HPDE6-E6E7 (cell line): ENCODE measurements around the gene PINLYP.
"Not testable (repeated sequence)": the region's sequence is repeated elsewhere in the genome, so short reads cannot be mapped to it uniquely, and the experiment has no call there.

Experiments
- DNase-seq: peaks from one replicate; pipeline ENCODE4 v3.0.0; 2011; ENCODE audit warnings: missing footprints; ENCODE audit errors: extremely low spot score

PINLYP gene

GRCh38 chr19:43581467-43581866 is 5.9 kb downstream of the PINLYP start:
- no peak for DNase-seq

- DNase-seq: no peak
Observed at GRCh38 chr19:43582495-43582894, 6.9 kb downstream of the PINLYP start.

- no peak for DNase-seq
Observed at GRCh38 chr19:43584484-43584883, 8.9 kb downstream of the PINLYP start.

DNA sequence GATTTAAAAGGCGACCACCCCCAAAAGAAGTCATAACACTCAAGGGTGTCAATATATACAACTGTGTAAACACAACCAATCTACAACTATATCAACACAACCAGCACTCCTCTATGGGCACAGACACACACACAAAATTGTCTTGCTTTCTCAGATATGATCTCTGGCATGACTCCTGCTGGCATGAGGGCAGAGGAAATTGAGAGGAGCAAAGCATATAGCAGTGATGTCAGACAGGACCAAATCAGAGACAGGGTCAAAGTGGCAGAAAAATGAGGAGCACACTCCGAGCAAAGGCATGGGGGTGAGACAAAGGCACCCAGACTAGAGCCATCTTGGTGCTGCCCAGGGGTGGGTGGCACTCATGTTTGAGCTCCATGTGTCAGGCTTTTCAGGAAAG is 10.7 kb downstream of the PINLYP start:
- DNase-seq: no peak

GRCh38 chr19:43587029-43587428 is 11.4 kb downstream of the PINLYP start:
- DNase-seq: not testable (repeated sequence)

DNA sequence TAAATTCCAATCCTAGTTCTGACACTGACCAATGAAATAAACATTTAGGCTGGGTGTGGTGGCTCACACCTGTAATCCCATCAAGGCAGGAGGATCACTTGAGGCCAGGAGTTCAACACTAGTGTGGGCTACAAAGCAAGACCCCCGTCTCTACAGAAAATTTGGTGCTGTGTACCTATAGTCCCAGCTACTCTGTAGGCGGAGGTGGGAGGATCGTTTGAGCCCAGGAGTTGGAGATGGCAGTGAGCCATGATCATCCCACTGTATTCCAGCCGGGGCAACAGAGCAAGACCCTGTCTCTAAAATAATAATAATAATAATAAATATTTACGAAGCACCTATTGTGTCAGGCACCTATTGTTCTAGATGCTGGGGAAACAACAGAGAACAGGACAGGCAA is 13.7 kb downstream of the PINLYP start:
- no peak for DNase-seq

DNA sequence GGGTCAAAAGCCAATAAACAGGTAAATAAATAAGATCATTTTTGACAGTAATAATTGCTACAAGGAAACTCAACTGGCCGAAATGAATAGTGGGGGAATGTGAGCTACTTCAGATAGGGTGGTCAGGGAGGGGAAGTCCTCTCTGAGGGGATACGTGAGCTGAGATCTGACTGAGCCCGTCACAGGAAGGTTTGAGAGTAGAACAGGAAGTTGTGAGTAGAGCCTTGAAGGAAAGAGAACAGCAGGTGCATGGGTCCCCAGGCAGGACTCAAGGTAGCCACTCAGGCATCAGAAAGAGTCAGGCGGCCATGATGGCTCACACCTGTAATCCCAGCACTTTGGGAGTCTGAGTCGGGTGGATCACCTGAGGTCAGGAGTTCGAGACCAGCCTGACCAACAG is 14.1 kb downstream of the PINLYP start:
- DNase-seq: no peak

DNA sequence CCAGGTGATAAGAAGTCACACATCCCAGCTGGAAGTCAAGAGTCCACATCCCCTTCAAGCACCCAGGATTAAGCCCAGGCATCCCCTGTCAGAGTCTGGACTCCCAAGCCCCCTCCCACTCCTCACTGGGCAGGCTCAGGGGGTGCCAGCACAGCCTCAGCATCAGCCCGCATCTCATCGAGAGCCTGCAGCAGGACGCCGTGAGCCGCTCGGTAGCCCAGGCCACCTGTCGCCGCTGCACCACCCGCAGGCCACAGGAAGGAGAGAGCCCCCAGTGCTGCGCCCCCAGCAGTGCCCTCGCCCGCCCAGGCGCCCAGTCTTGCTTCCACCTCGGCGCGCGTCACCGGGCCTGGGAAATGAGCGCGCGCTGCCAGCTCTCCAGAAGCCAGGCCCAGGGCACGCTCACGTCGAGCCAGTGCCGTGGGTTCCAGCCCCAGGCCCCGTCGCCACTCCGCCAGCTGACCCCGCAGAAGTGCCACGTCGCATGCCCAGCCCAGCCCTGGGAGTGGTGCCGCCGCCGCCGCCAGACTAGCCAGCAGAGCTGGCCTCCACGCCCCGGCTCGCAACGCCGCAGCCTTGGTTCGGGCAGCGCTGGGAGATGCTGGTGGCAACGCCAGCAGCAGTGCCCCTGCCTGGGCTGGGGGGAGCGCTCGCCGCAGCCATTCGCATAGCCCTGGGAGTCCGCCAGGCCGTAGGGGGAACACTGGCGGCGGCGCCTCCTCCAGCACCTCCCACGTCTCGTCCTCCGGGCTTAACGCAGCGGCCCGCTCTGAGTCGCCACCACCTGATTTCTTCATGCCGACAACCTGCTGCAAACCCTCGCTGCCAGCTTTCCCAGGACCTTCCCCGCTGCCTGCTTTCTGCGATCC is 16.5 kb downstream of the PINLYP start:
- no peak for DNase-seq

GRCh38 chr19:43592800-43593350 is 17.3 kb downstream of the PINLYP start:
- DNase-seq: no peak

GRCh38 chr19:43594081-43594697 is 18.6 kb downstream of the PINLYP start:
- DNase-seq: no peak

DNA sequence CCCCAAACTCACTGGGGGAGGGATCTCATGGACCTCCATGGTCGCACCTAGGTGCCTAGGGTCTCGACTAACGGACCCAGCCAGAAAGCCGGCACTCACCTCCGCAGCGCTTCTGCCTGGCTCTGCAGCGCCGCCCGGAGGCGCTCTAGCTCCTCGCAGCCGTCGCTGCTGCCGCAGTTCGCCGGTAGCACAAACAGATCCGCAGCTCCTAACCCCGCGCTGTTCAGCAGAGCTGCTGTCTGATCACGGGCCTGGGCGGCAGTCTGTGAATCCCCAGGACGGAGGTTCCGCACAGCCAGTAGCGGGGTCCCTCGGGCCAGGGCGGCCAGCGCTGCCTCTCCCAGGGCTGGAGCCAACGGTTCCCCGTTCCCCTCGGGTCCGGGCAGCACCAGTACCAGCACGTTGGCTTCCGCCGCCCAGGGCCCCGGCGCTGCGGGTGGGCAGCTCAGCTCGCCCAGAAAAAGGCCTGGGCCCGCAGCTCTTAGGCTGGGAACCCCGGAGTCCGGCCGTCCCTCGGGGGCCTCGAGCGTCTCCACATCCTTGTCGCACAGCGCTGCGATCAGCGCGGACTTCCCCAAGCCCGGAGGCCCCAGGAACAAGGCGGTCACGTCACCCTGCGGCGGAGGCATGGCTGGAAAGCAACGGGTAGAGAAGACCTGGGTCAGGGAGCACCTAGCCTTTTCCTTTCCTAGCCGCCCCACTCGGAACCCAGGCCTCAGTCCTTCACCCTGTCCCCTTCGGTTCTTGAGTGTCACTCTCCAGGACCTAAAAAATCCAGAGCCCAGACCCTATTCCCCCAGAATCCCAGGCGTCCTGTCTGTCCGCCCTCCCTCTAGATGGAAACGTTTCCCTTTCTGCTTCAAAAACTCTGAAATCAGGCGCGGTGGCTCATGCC is 19.4 kb downstream of the PINLYP start:
- DNase-seq: peak; percentile 54

DNA sequence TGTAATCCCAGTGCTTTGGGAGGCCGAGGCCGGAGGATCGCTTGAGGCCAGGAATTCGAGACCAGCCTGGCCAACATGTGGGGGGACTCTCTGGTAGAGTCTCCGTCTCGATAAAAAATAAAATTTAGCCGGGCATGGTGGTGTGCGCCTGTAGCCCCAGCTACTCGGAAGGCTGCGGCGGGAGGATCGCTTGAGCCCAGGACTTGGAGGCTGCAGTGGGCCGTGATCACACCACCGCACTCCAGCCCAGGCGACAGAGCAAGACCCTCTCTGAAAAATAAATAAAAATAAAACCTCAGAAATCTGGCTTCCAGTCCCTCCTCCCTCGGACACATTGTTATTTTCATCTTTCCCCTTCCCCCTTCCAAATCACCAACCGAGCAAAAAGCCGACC is 20.0 kb downstream of the PINLYP start:
- no peak for DNase-seq

- DNase-seq: peak; percentile 98
Observed at GRCh38 chr19:43595999-43596841, 20.6 kb downstream of the PINLYP start, which contains the start of the genes IRGQ and ZNF576. Gene IRGQ, minus strand, starts transcription at chr19:43596134. Its CDS starts 796 bp downstream, at chr19:43595338. Gene ZNF576, plus strand, starts transcription at chr19:43596595. Its CDS starts 514 bp downstream, at chr19:43597109.

GRCh38 chr19:43596842-43597461 is 21.4 kb downstream of the PINLYP start:
- no peak for DNase-seq

- no peak for DNase-seq
Observed at GRCh38 chr19:43597876-43598275, 22.3 kb downstream of the PINLYP start.

DNA sequence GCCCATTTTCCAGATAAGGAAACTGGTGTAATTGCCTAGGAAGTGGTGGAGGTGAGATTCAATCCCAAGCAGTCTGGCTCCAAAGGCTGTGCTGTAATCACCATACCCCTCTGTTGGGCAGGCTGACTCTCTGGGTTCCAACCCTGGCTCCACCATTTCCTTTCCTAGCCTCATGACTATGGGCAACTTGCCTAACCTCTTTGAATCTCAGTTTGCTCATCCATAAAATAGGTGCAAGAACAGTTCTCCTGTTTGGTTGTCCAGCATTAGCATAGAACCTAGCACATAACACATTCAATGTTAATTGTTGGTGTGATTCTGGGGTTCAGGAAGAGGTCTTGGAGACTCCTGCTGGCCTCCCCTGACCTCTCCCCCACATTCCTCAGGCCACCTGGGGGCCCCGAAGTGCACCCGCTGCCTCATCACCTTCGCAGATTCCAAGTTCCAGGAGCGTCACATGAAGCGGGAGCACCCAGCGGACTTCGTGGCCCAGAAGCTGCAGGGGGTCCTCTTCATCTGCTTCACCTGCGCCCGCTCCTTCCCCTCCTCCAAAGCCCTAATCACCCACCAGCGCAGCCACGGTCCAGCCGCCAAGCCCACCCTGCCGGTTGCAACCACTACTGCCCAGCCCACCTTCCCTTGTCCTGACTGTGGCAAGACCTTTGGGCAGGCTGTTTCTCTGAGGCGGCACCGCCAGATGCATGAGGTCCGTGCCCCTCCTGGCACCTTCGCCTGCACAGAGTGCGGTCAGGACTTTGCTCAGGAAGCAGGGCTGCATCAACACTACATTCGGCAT is 23.0 kb downstream of the PINLYP start:
- DNase-seq: no peak

DNA sequence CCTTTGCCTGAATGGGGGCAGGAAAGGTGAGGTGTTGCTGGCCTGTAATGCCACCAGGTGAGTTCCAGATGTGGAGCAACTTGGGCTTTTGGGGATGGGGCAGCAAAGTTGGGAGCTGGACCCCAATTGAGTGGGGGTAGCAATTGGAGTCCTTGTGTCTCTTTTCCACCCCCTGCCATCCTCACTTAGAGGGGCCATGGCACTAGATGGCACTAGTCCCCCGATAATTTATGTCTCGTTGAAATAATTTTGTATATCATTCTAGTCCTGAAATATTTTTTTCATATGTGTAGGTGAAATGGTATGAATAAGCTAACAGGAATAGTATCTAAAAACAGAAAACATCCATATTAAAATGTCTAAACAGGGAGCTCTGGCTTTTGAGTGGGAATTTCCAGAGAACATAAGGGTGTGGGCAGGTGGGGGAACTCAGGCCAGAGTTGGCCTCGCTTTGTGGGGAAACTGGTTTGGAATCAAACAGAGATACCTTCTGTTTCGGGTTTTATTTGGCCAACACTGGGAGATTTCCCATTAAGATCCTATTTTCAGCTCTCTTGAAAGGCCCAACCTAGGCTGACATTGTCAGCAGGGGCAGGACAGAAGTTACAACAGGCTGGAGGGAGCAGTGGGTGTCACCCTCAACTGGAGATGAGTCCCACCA is 24.2 kb downstream of the PINLYP start:
- no peak for DNase-seq

DNA sequence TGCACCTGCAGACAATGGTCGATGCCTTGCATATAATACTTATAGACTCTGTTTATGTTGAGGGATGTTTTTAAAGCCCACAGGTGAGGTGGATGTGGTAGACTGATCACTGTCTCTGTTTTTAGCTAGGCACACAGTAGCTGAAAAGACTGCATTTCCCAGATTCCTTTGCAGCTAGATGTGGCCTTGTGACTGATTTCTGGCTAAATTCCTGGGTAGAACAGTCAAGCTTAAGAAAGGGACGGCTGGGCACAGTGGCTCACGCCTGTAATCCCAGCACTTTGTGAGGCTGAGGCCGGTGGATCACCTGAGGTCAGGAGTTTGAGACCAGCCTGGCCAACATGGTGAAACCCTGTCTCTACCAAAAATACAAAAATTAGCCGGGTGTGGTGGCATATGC is 24.7 kb downstream of the PINLYP start:
- DNase-seq: not testable (repeated sequence)
